Activated naive CD4-positive, alpha-beta T cell treated with anti-CD3 and anti-CD28 coated beads, Interleukin-2, amount 50 U/mL, for 24 hours (primary cell): ENCODE data around the gene SOX2.
"Not testable (repeated sequence)": the region's sequence is repeated elsewhere in the genome, so short reads cannot be mapped to it uniquely, and the experiment has no call there.

Source experiments
- H3K27ac Mint-ChIP-seq: one replicate; pipeline ENCODE4 v1.8.0; 2021; ENCODE audit warnings: mild to moderate bottlenecking, mixed read lengths
- H3K27me3 Mint-ChIP-seq: one replicate; pipeline ENCODE4 v1.8.0; 2021; ENCODE audit warnings: mixed read lengths
- H3K36me3 Mint-ChIP-seq: one replicate; pipeline ENCODE4 v1.8.0; 2021; ENCODE audit warnings: mixed read lengths
- H3K4me1 Mint-ChIP-seq: one replicate; pipeline ENCODE4 v1.8.0; 2021; ENCODE audit warnings: mixed read lengths
- H3K4me3 Mint-ChIP-seq: one replicate; pipeline ENCODE4 v1.8.0; 2021; ENCODE audit warnings: mild to moderate bottlenecking, mixed read lengths
- H3K9me3 Mint-ChIP-seq: one replicate; pipeline ENCODE4 v1.8.0; 2021; ENCODE audit warnings: mixed read lengths

Gene SOX2

GRCh38 chr3:181756645-181757297, 45.0 kb downstream of the SOX2 start:
- Mint-ChIP-seq H3K27ac (no peak overlapping the region), H3K4me3 (no peak overlapping the region), H3K4me1 (no peaks in the 10 kb centered on the region), H3K27me3 (peaks cover 10% of the 10 kb centered on the region), H3K9me3 (no peaks in the 10 kb centered on the region), H3K36me3 (no peaks in the 10 kb centered on the region)

GRCh38 chr3:181757694-181758306, 46.1 kb downstream of the SOX2 start:
- Mint-ChIP-seq H3K4me1 (no peaks in the 10 kb centered on the region), H3K9me3 (no peaks in the 10 kb centered on the region), H3K27ac (no peak overlapping the region), H3K36me3 (no peaks in the 10 kb centered on the region), H3K4me3 (no peak overlapping the region), H3K27me3 (peaks cover 10% of the 10 kb centered on the region)

- Mint-ChIP-seq H3K27ac (no peak overlapping the region), H3K36me3 (no peaks in the 10 kb centered on the region), H3K4me1 (no peaks in the 10 kb centered on the region), H3K27me3 (no peaks in the 10 kb centered on the region), H3K4me3 (no peak overlapping the region), H3K9me3 (no peaks in the 10 kb centered on the region)
Measured at GRCh38 chr3:181761906-181762305, 50.2 kb downstream of the SOX2 start.

GRCh38 chr3:181764033-181764432, 52.3 kb downstream of the SOX2 start:
- H3K27me3 Mint-ChIP-seq = not testable (repeated sequence)

More at GRCh38 chr3:181764033-181764432, 52.3 kb downstream of the SOX2 start:
- not testable (repeated sequence) for H3K36me3 Mint-ChIP-seq, H3K4me3 Mint-ChIP-seq, H3K9me3 Mint-ChIP-seq, H3K27ac Mint-ChIP-seq, H3K4me1 Mint-ChIP-seq
